CD14-positive monocyte (primary cell): Measurements from ENCODE around the gene GTF3C5. TPM values are rescaled to one million over a fixed set of nuclear protein-coding genes. Genes with fewer than 3 reads are reported as not detected.

Experiments used
- DNase-seq, 3 donors: peaks; one replicate each; pipeline ENCODE4 v3.0.0-alpha.2; 2011 to 2022
- H2AFZ ChIP-seq: 2 replicates; pipeline ENCODE4 v1.6.0; 2012; ENCODE audit warnings: mild to moderate bottlenecking, low read depth, low read length, inconsistent platforms; ENCODE audit not compliant: insufficient read depth, poor library complexity, severe bottlenecking
- H3K27ac ChIP-seq, 2 donors: 1 replicate in 1 of 2; 2 replicates in 1 of 2; pipeline ENCODE4 v1.5.1; 2012 to 2013; ENCODE audit warnings: low read length in 2 of 2, control low read depth in 1 of 2, inconsistent platforms in 1 of 2, low read depth in 1 of 2, mild to moderate bottlenecking in 1 of 2
- H3K27me3 ChIP-seq, 2 donors: one replicate each; pipeline versions ENCODE4 v1.6.0 to v1.6.1; 2011 to 2013; ENCODE audit warnings: low read length in 2 of 2; ENCODE audit not compliant: control insufficient read depth in 2 of 2, insufficient read depth in 2 of 2
- H3K36me3 ChIP-seq, 2 donors: replicated peaks in 1 of 2; 1 replicate in 1 of 2; 2 replicates in 1 of 2; pipeline versions ENCODE4 v1.5.1 to v1.6.1; 2012 to 2013; ENCODE audit warnings: low read length in 2 of 2, control low read depth in 1 of 2, inconsistent platforms in 1 of 2, mild to moderate bottlenecking in 1 of 2; ENCODE audit not compliant: insufficient read depth in 2 of 2, control insufficient read depth in 1 of 2
- H3K4me1 ChIP-seq, 2 donors: 1 replicate in 1 of 2; 2 replicates in 1 of 2; pipeline versions ENCODE4 v1.5.1 to v1.6.1; 2012 to 2013; ENCODE audit warnings: low read length in 2 of 2, control low read depth in 1 of 2, inconsistent platforms in 1 of 2, mild to moderate bottlenecking in 1 of 2, moderate library complexity in 1 of 2; ENCODE audit not compliant: insufficient read depth in 2 of 2, control insufficient read depth in 1 of 2
- H3K4me2 ChIP-seq: replicated peaks from 2 replicates; pipeline ENCODE3; 2012; ENCODE audit warnings: low read length, moderate library complexity, mild to moderate bottlenecking; ENCODE audit not compliant: poor library complexity, severe bottlenecking; ENCODE audit errors: extremely low read depth
- H3K4me3 ChIP-seq, 3 experiments: fragments of 200-600 bp in 1 of 3; sonication (generic) in 1 of 3; replicated peaks in 1 of 3; 1 replicate in 2 of 3; 2 replicates in 1 of 3; pipeline ENCODE4 v1.5.1; 2011 to 2013; ENCODE audit warnings: low read length in 3 of 3, mild to moderate bottlenecking in 3 of 3, control low read depth in 2 of 3, low read depth in 2 of 3, inconsistent platforms in 1 of 3, moderate library complexity in 1 of 3
- H3K79me2 ChIP-seq: 2 replicates; pipeline ENCODE4 v1.6.0; 2012; ENCODE audit warnings: mild to moderate bottlenecking, control low read depth, inconsistent platforms, low read length, moderate library complexity; ENCODE audit not compliant: insufficient read depth
- H3K9ac ChIP-seq: 2 replicates; pipeline ENCODE4 v1.6.0; 2017; ENCODE audit warnings: low read length, mild to moderate bottlenecking; ENCODE audit not compliant: insufficient read depth, poor library complexity, severe bottlenecking
- H3K9me3 ChIP-seq, 2 donors: replicated peaks in 1 of 2; 1 replicate in 1 of 2; 2 replicates in 1 of 2; pipeline versions ENCODE4 v1.5.1 to v1.6.1; 2012 to 2013; ENCODE audit warnings: low read length in 2 of 2, control low read depth in 1 of 2; ENCODE audit not compliant: control insufficient read depth in 1 of 2, insufficient read depth in 1 of 2
- H4K20me1 ChIP-seq: 2 replicates; pipeline ENCODE4 v1.6.0; 2012; ENCODE audit warnings: mild to moderate bottlenecking, low read length, control low read depth, moderate library complexity; ENCODE audit not compliant: insufficient read depth
- H3K27ac Mint-ChIP-seq, 7 donors: one replicate each; pipeline ENCODE4 v1.8.0; 2020; ENCODE audit warnings: mild to moderate bottlenecking in 7 of 7, mixed read lengths in 7 of 7, moderate library complexity in 6 of 7, inconsistent platforms in 2 of 7
- H3K27me3 Mint-ChIP-seq, 3 donors: one replicate each; pipeline ENCODE4 v1.8.0; 2021 to 2022; ENCODE audit warnings: low read depth in 3 of 3, mild to moderate bottlenecking in 3 of 3, mixed read lengths in 3 of 3, moderate library complexity in 3 of 3, inconsistent platforms in 1 of 3
- H3K36me3 Mint-ChIP-seq, 2 donors: one replicate each; pipeline ENCODE4 v1.8.0; 2020; ENCODE audit warnings: mixed read lengths in 2 of 2, inconsistent platforms in 1 of 2, mild to moderate bottlenecking in 1 of 2
- H3K4me1 Mint-ChIP-seq: one replicate; pipeline ENCODE4 v1.8.0; 2020; ENCODE audit warnings: mild to moderate bottlenecking, mixed read lengths
- H3K4me3 Mint-ChIP-seq, 2 donors: one replicate each; pipeline ENCODE4 v1.8.0; 2020; ENCODE audit warnings: mild to moderate bottlenecking in 2 of 2, mixed read lengths in 2 of 2, moderate library complexity in 1 of 2
- H3K9me3 Mint-ChIP-seq, 7 donors: one replicate each; pipeline ENCODE4 v1.8.0; 2020 to 2022; ENCODE audit warnings: mixed read lengths in 7 of 7, mild to moderate bottlenecking in 6 of 7, moderate library complexity in 6 of 7, inconsistent platforms in 2 of 7
- CTCF ChIP-seq: fragments of 200-600 bp; IDR thresholded peaks from one replicate; pipeline ENCODE4 v1.8.0; 2022; ENCODE audit warnings: antibody characterized with exemption, mild to moderate bottlenecking
- WGBS: methylation state at CpG from one replicate; pipeline ENCODE4 v1.1.5; 2013; ENCODE audit warnings: missing lambda C conversion rate; ENCODE audit not compliant: insufficient coverage; 5-methylcytosine and 5-hydroxymethylcytosine counted together
- intact Hi-C, 2 donors: fragments of 100-400 bp; cut with micrococcal nuclease; formaldehyde crosslinking; loops; one replicate each; pipeline versions ENCODE4 v1.15.0 to v1.15.1; 2023
- polyA plus RNA-seq, 3 donors: library from polyadenylated mRNA; depleted of rRNA in 1 of 3; unstranded in 2 of 3; stranded (reverse) in 1 of 3; fragments of 300-500 nt in 2 of 3; fragments of >200 nt in 1 of 3; fragmentation: Illumina TruSeq in 2 of 3; gene quantifications; 1 replicate in 2 of 3; 2 replicates in 1 of 3; pipeline ENCODE4 v1.2.3, GENCODE V29; 2012 to 2021

Gene GTF3C5
- polyA plus RNA-seq, 3 donors = 21.3 to 75.6 (median 24.4) TPM

DNA sequence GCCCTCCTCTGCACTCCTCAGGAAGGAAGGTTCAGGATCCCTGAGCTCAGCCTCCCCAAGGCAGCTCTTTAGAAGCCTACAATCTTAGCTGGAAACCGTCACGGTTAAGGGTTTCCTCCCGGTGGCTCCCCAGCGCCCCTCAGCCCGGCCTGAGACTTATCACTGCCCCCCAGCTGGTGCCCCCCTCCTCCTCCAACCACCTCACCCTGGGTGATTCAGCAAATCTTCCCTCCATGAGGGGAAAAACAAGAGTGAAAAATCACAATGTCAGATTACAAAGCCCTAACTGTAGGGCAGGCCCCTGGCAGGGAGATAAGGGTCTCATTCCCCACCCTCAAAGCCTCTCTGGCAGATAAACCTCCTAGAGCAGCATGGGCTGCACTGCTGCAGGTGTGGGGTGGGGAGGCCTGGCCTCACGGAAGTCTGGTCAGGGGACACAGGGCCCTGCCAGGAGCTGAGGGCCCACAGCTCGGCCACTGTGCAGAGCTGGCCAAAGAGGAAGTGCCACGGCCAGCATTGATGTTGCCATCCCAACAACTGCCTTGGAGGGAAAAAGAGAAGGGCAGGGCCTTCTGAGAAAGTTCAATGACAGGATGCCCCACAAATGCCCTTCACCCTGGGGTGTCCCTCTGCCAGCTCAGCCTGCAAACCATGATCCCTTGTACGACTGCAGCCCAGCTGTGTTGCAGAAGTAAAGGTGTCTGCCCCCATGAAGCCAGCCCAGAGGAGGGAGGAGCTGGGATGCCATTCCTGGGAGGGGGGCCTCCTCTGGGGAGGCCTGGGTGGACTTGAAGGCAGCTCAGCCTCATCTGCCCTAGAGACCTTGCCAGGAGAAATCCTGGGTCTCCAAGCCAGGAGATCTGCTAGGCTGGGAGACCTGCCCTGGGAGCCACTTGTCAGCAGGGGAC, 26.5 kb upstream of the GTF3C5 start:
- H3K27me3 Mint-ChIP-seq = peaks cover 9 to 17% (median 10%) of the 10 kb centered on the region in 3 donors
- H3K27me3 ChIP-seq = peaks cover 0 to 9% of the 10 kb centered on the region in 2 donors
- H3K36me3 ChIP-seq = no peaks in the 10 kb centered on the region
- H3K4me3 Mint-ChIP-seq = no peak overlapping the region
- no peaks in the 10 kb centered on the region for H3K79me2 ChIP-seq
- H3K9ac ChIP-seq = no peak overlapping the region
- H3K4me1 ChIP-seq = peaks cover 19 to 28% of the 10 kb centered on the region in 2 donors
- TF ChIP-seq CTCF = no peak
- H3K9me3 Mint-ChIP-seq = peaks cover 0 to 4% (median 0%) of the 10 kb centered on the region in 7 donors
- H2AFZ ChIP-seq = peak overlapping the region; percentile 72
- no peak overlapping the region for H3K27ac ChIP-seq
- no peaks in the 10 kb centered on the region for H3K36me3 Mint-ChIP-seq
- no peak overlapping the region for H3K4me3 ChIP-seq
- H3K4me2 ChIP-seq = no peak overlapping the region
- DNase-seq = peak; percentile 24 to 41 (median 31)
- 2% methylated on average over 8 of the region's 9 CpGs for WGBS
- peak overlapping the region in 2 of 7 donors; percentile 30 to 70 for H3K27ac Mint-ChIP-seq
- H3K9me3 ChIP-seq = no peaks in the 10 kb centered on the region
- no peaks in the 10 kb centered on the region for H4K20me1 ChIP-seq
- intact Hi-C loops = no loop called here
- H3K4me1 Mint-ChIP-seq = peaks cover 19% of the 10 kb centered on the region

DNA sequence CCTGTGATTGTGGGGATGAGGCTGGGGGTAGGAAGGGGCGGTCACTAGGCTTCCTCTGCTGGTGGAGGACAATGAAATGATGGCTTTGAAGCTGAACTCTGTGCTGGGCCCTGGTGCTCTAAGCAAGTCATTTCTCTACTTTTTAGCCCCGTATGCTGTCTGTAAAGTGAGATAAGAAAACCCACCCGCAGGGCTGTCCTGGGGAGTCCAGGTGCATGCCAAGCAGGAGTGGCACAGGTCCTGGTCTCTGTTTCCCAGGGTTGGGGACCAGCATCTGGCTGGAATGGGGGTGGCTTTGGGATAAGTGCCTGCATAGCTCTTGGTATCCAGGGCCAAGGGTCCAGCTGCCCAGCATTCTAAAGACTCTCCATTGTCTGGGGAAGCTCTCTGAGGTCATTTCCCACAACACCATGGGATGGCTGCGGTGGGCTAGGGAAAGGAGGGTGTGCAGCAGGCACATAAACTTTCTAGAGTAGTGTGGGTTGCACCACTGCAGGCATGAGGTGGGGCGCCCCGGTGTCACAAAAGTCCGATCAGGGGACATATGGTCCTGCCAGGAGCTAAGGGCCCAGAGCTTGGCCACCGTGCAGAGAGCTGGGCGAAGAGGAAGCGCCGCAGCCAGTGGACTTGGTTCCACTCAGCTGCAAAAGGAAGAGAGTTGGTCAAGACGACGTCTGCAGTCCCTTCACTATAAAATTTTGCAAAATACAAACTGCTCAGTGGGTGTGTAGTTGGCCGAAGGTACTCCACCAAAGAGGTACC, 25.6 kb upstream of the GTF3C5 start:
- intact Hi-C loops = no loop called here
- Histone ChIP-seq H3K27ac (no peak overlapping the region), H3K4me1 (peaks cover 19 to 28% of the 10 kb centered on the region in 2 donors), H3K9me3 (no peaks in the 10 kb centered on the region), H3K27me3 (peaks cover 0 to 9% of the 10 kb centered on the region in 2 donors), H3K79me2 (no peaks in the 10 kb centered on the region), H2AFZ (no peak overlapping the region), H3K4me3 (no peak overlapping the region), H3K9ac (no peak overlapping the region), H3K36me3 (no peaks in the 10 kb centered on the region), H3K4me2 (no peak overlapping the region), H4K20me1 (no peaks in the 10 kb centered on the region)
- Mint-ChIP-seq H3K27me3 (peaks cover 6 to 21% (median 10%) of the 10 kb centered on the region in 3 donors), H3K9me3 (peaks cover 0 to 4% (median 0%) of the 10 kb centered on the region in 7 donors), H3K36me3 (no peaks in the 10 kb centered on the region), H3K4me3 (no peak overlapping the region), H3K27ac (no peak overlapping the region), H3K4me1 (peaks cover 19% of the 10 kb centered on the region)
- no peak for DNase-seq
- 67% methylated on average over 9 of the region's 14 CpGs for WGBS
- TF ChIP-seq CTCF = no peak
